Stomach (tissue), 9 donors: ENCODE data around the gene ADAMTSL4. TPM values are rescaled to one million over a fixed set of nuclear protein-coding genes. Genes with fewer than 3 reads are reported as not detected.

ENCODE experiments used
- DNase-seq, 2 donors: peaks; one replicate each; pipeline versions ENCODE4 v3.0.0 to v3.0.0-alpha.2; 2013 to 2019
- H3K27ac ChIP-seq, 5 donors: fragments of 200-600 bp in 4 of 5; sonication (generic) in 4 of 5; one replicate each; pipeline ENCODE4 v1.5.1; 2013 to 2019; ENCODE audit warnings: mild to moderate bottlenecking in 1 of 5, moderate library complexity in 1 of 5
- H3K27me3 ChIP-seq, 3 donors: fragments of 200-600 bp; sonication (generic); one replicate each; pipeline ENCODE4 v1.5.1; 2017 to 2019; ENCODE audit warnings: mixed run types in 1 of 3
- H3K36me3 ChIP-seq, 4 donors: fragments of 200-600 bp; sonication (generic); 1 replicate in 3 of 4; 2 replicates in 1 of 4; pipeline ENCODE4 v1.5.1; 2016 to 2019
- H3K4me1 ChIP-seq, 4 donors: fragments of 200-600 bp; sonication (generic); one replicate each; pipeline ENCODE4 v1.5.1; 2016 to 2019
- H3K4me3 ChIP-seq, 4 donors: fragments of 200-600 bp; sonication (generic) in 3 of 4; one replicate each; pipeline ENCODE4 v1.5.1; 2016 to 2019; ENCODE audit warnings: mild to moderate bottlenecking in 1 of 4
- H3K9me3 ChIP-seq, 4 donors: fragments of 200-600 bp; sonication (generic); one replicate each; pipeline ENCODE4 v1.5.1; 2016 to 2019
- EP300 ChIP-seq: sonication (generic); formaldehyde crosslinking; IDR thresholded peaks from one replicate; pipeline ENCODE4 v1.6.1; 2017; ENCODE audit warnings: antibody characterized with exemption
- POLR2A ChIP-seq, 4 donors: fragments of 450-650 bp; IDR thresholded peaks; one replicate each; pipeline ENCODE4 v1.6.1; 2016; ENCODE audit warnings: antibody characterized with exemption in 4 of 4, control low read depth in 2 of 4, mild to moderate bottlenecking in 1 of 4, moderate library complexity in 1 of 4
- POLR2AphosphoS5 ChIP-seq, 3 donors: sonication (generic); formaldehyde crosslinking; IDR thresholded peaks; one replicate each; pipeline ENCODE4 v1.6.1; 2016; ENCODE audit warnings: antibody characterized with exemption in 3 of 3
- WGBS, 5 donors: extraction: QIAGEN DNeasy Blood & Tissue Kit in 3 of 5; methylation state at CpG; one replicate each; pipeline versions ENCODE4 v1.1.5 to v1.1.7; 2013 to 2018; 5-methylcytosine and 5-hydroxymethylcytosine counted together
- intact Hi-C: fragments of 100-400 bp; cut with DNase I; formaldehyde crosslinking; loops from one replicate; pipeline ENCODE4 v1.15.1; 2023; ENCODE audit warnings: low total_unique reads
- polyA plus RNA-seq, 3 donors: library from polyadenylated mRNA; stranded (reverse); fragments of 200-250 nt; gene quantifications; one replicate each; pipeline ENCODE4 v1.2.3, GENCODE V29; 2013
- total RNA-seq, 5 donors: library from RNA; depleted of rRNA; stranded (reverse); fragments of >200 nt; gene quantifications; one replicate each; pipeline versions ENCODE4 v1.1.0 to v1.2.3, GENCODE V29; 2014 to 2016
- TF ChIP-seq, protein P1 (sequence below), 7 experiments: fragments of 450-650 bp in 4 of 7; fragments of 200-600 bp in 3 of 7; sonication (generic) in 3 of 7; IDR thresholded peaks; one replicate each; pipeline ENCODE4 v1.5.1; 2016 to 2019; ENCODE audit warnings: antibody characterized with exemption in 7 of 7, control low read depth in 2 of 7, mild to moderate bottlenecking in 1 of 7
- donor health status: healthy with polysubstance abuse.
- donor health status: Bipolar disorder and iron deficiency.
- donor health status: healthy.

ADAMTSL4 gene
- total and polyA plus RNA-seq, 8 donors, result 4.9 to 54.2 (median 10.2) TPM

DNA sequence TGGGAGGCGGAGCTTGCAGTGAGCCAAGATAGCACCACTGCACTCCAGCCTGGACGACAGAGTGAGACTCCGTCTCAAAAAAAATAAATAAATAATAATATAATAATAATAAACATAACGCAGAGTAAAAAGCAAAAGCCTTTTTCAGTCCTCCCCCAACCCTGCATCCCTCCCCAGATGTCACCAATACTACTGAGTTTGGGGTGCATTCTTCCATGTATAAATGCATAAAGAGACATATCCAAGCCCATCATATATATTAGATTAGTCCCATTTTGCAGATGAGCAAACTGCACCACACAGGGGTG lies 930 bp upstream of the ADAMTSL4 start:
- peak overlapping the region in 4 of 5 donors; percentile 83 to 93 (median 86) for H3K27ac ChIP-seq
- no peak for DNase-seq
- TF ChIP-seq EP300, result no peak
- TF ChIP-seq, protein P1, sequence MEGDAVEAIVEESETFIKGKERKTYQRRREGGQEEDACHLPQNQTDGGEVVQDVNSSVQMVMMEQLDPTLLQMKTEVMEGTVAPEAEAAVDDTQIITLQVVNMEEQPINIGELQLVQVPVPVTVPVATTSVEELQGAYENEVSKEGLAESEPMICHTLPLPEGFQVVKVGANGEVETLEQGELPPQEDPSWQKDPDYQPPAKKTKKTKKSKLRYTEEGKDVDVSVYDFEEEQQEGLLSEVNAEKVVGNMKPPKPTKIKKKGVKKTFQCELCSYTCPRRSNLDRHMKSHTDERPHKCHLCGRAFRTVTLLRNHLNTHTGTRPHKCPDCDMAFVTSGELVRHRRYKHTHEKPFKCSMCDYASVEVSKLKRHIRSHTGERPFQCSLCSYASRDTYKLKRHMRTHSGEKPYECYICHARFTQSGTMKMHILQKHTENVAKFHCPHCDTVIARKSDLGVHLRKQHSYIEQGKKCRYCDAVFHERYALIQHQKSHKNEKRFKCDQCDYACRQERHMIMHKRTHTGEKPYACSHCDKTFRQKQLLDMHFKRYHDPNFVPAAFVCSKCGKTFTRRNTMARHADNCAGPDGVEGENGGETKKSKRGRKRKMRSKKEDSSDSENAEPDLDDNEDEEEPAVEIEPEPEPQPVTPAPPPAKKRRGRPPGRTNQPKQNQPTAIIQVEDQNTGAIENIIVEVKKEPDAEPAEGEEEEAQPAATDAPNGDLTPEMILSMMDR (IDR thresholded peaks at IDR 0.05), result no peak
- TF ChIP-seq POLR2AphosphoS5 (IDR thresholded peaks at IDR 0.05), result no peak
- no peak for TF ChIP-seq POLR2A (IDR thresholded peaks at IDR 0.05)
- 39 to 52% (median 44%) methylated on average over 4 of the region's 4 CpGs for WGBS, 5 donors
- peaks cover 38 to 66% (median 45%) of the 10 kb centered on the region in 4 donors for H3K4me1 ChIP-seq
- peak overlapping the region; percentile 51 to 62 (median 57) for H3K4me3 ChIP-seq
- intact Hi-C loops, result no loop called here
- no peaks in the 10 kb centered on the region for H3K9me3 ChIP-seq
- H3K36me3 ChIP-seq, result no peaks in the 10 kb centered on the region
- H3K27me3 ChIP-seq, result no peaks in the 10 kb centered on the region

DNA sequence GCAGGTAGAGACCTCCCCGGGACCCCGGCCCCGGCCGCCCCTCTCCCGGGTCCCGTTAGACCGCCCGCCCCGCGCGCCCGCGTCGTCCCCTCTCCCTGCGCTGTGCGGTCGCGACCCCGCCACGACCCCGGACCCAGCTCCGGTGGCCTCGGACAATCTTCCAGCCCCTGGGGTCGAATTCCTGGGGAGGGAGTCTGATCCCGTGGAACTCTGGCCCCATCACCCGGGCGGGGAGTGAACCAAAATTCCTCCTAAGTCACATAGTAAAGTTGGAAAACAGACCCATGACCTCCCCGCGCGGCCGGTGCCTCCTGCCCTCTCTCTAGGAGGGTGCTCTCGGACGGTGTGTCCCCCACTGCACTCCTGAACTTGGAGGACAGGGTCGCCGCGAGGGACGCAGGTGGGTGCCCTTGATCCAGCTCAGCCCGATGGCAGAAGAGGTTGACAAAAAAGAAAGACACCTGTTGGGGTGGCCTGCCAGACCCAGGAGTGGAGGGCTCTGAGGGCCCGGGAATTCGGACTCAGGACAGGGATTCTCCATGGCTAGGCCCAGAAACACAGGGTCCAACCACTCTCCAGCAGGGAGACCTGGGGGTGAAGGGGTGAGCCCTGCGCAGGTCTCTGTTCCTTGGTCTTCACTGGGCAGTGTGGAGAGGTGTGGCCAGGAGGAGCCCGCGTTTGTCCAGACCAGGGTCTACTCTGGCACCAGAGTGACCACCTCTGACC lies 451 bp downstream of the ADAMTSL4 start:
- DNase-seq, result peak in 1 of 2 donors; percentile 66
- Histone ChIP-seq H3K4me3 (peak overlapping the region; percentile 51 to 62 (median 57)), H3K4me1 (peaks cover 38 to 62% (median 54%) of the 10 kb centered on the region in 4 donors), H3K36me3 (peaks cover 0 to 11% (median 0%) of the 10 kb centered on the region in 4 donors), H3K27ac (peak overlapping the region; percentile 40 to 93 (median 85)), H3K9me3 (no peaks in the 10 kb centered on the region), H3K27me3 (no peaks in the 10 kb centered on the region)
- TF ChIP-seq POLR2A (IDR thresholded peaks at IDR 0.05), result no peak
- TF ChIP-seq POLR2AphosphoS5 (IDR thresholded peaks at IDR 0.05), result no peak
- no peak for TF ChIP-seq EP300
- TF ChIP-seq, protein P1 (IDR thresholded peaks at IDR 0.05), result no peak
- 16 to 37% (median 17%) methylated on average over 13 to 43 of the region's 43 CpGs for WGBS, 5 donors
- intact Hi-C loops, result loop anchor here (10.0 kb wide), 1 partner anchor 75 kb away; the partner anchor contains the start of gene ENSA

DNA sequence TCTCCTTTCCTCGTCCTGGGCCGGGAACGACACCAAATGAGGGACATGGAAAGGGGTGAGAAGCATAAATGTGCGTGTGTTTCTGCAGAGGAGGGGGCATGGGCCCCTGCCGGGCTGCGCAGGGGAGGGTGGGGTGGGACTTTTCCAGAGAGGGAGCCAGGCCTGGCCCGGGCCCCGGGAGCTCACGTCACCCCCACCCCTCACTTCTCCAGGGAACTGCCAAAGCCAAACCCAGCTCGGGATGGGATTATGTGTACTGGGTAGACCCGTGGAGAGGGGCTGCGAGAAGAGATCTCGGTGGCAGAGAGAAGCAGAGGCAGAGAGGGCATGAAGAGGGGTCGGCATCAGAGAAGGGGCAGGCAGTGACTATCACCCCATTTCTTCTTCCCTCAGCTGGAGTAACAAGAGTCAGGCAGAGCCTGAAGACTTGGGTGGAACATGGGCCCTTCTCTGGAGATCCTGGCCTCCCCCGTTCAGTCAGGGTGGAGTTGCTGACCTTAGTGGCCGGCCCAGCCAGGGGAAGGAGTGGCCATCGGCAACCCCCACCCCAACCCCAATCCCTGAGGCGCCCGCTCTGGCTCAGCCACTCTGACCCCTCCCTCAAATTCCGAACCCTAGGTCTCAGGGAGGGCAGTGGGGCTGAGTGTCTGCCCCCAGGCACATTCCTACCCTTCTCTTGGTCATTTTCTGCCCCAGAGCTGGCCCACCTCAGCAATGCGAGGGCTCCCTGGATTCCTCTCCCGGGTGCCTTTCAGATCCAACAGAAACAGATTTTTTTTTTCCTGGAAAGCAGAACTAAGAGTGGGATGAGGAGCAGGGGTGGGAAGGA lies 1.2 kb downstream of the ADAMTSL4 start:
- 35 to 59% (median 56%) methylated on average over 21 to 22 of the region's 22 CpGs for WGBS, 5 donors
- Histone ChIP-seq H3K9me3 (no peaks in the 10 kb centered on the region), H3K4me3 (peak overlapping the region; percentile 51 to 62 (median 57)), H3K27ac (peak overlapping the region; percentile 40 to 93 (median 85)), H3K4me1 (peaks cover 38 to 62% (median 54%) of the 10 kb centered on the region in 4 donors), H3K27me3 (no peaks in the 10 kb centered on the region), H3K36me3 (peaks cover 0 to 19% (median 5%) of the 10 kb centered on the region in 4 donors)
- peak in 1 of 3 donors; percentile 16 for TF ChIP-seq POLR2AphosphoS5 (IDR thresholded peaks at IDR 0.05)
- TF ChIP-seq EP300, result no peak
- TF ChIP-seq, protein P1 (IDR thresholded peaks at IDR 0.05), result no peak
- no peak for TF ChIP-seq POLR2A (IDR thresholded peaks at IDR 0.05)
- intact Hi-C loops, result loop anchor here (10.0 kb wide), 1 partner anchor 74 kb away; the partner anchor contains the start of gene ENSA
- peak in 1 of 2 donors; percentile 80 for DNase-seq
